ENCODE data around the gene FAM124A.

The FAM124A gene

GRCh38 chr13:51244637-51245405, 22.6 kb downstream of the FAM124A start:
- no peak for DNase-seq

GRCh38 chr13:51245583-51245982, 23.4 kb downstream of the FAM124A start:
- no peak for DNase-seq

GRCh38 chr13:51246025-51246417, 23.8 kb downstream of the FAM124A start:
- DNase-seq: no peak

- no peak for DNase-seq
These were observed 24.4 kb downstream of the FAM124A start for GRCh38 chr13:51246418-51247277.

- DNase-seq: no peak
These were observed 27.1 kb downstream of the FAM124A start for GRCh38 chr13:51249255-51249654.

GRCh38 chr13:51249770-51250741, 27.9 kb downstream of the FAM124A start:
- no peak for DNase-seq

- no peak for DNase-seq
These were observed 29.3 kb downstream of the FAM124A start for GRCh38 chr13:51251480-51251879.

- no peak for DNase-seq
These were observed 30.8 kb downstream of the FAM124A start for GRCh38 chr13:51252954-51253532.

- no peak for DNase-seq
These were observed 33.4 kb downstream of the FAM124A start for GRCh38 chr13:51255556-51255955.

GRCh38 chr13:51257187-51257586, 35.0 kb downstream of the FAM124A start:
- DNase-seq: no peak

GRCh38 chr13:51258612-51259548, 36.7 kb downstream of the FAM124A start:
- no peak for DNase-seq

- DNase-seq: no peak
These were observed 38.0 kb downstream of the FAM124A start for GRCh38 chr13:51260154-51260553.

GRCh38 chr13:51261610-51262249, 39.5 kb downstream of the FAM124A start:
- no peak for DNase-seq

GRCh38 chr13:51262501-51263211, 40.5 kb downstream of the FAM124A start:
- no peak for DNase-seq

GRCh38 chr13:51266642-51267041, 44.4 kb downstream of the FAM124A start:
- DNase-seq: no peak

GRCh38 chr13:51267622-51268021, 45.4 kb downstream of the FAM124A start:
- DNase-seq: no peak

GRCh38 chr13:51269039-51269438, 46.8 kb downstream of the FAM124A start:
- DNase-seq: no peak

GRCh38 chr13:51270623-51271415, 48.6 kb downstream of the FAM124A start:
- DNase-seq: no peak

GRCh38 chr13:51271528-51272085, 49.4 kb downstream of the FAM124A start:
- DNase-seq: no peak
